Measurements from ENCODE around the gene LRRC8C. TPM values are rescaled to one million over a fixed set of nuclear protein-coding genes. Genes with fewer than 3 reads are reported as not detected.

Gene LRRC8C
- total and polyA plus RNA-seq, 10 of the 15 experiments (the other 5 are each of a cell fraction or from before 2014, with no cell fraction given): 2.3 to 16.3 (median 10.8) TPM

DNA sequence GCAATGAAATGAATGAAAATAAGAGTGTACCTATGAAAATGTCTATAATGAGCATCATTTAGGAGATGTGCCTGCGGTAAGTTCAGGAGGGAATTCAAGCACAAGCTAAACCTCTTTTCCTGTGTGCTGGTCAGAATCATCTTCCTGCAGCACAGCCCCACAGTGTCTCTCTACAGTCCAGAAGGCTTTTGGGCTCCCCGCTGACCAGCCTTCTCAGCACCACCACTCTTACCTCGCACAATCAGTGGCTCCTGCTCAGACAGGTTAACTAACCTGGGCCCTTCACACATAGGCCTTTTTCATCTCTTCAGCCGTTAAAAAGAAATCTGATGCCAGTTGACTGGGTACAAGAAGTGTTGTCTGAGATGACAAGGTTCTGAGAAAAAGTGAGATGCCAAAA is 57.7 kb downstream of the LRRC8C start:
- Histone ChIP-seq H3K9ac (ENCODE audit: control insufficient read depth, insufficient read depth, low read length) (no peak overlapping the region), H3K79me2 (ENCODE audit: control insufficient read depth, insufficient read depth, low read length) (no peaks in the 10 kb centered on the region), H3K4me2 (ENCODE audit: control insufficient read depth, insufficient read depth) (no peak overlapping the region), H3K27ac (ENCODE audit: control insufficient read depth, insufficient read depth) (no peak overlapping the region), H3K36me3 (ENCODE audit: control insufficient read depth in 2 of 2, insufficient read depth in 2 of 2, low read length in 1 of 2) (peaks cover 2 to 4% of the 10 kb centered on the region in 2 experiments; a peak in 3 of 4 replicates), H3K4me1 (ENCODE audit: control insufficient read depth, insufficient read depth, low read length) (peaks cover 22% of the 10 kb centered on the region), H4K20me1 (ENCODE audit: control insufficient read depth, insufficient read depth) (no peaks in the 10 kb centered on the region), H3K4me3 (no peak overlapping the region), H2AFZ (ENCODE audit: control insufficient read depth, low read depth, low read length) (no peak overlapping the region), H3K27me3 (replicated peaks in 1 of 2; ENCODE audit: control insufficient read depth in 2 of 2, insufficient read depth in 2 of 2, low read length in 1 of 2) (no peaks in the 10 kb centered on the region), H3K9me3 (replicated peaks; ENCODE audit: control insufficient read depth, insufficient read depth, low read length) (no peaks in the 10 kb centered on the region; the same call in 2 of the 3 replicates)
- DNase-seq (ENCODE audit: low read depth, low spot score) (no peak), FAIRE-seq (no peak), ATAC-seq (no peak)
- POLR2A ChIA-PET: no interaction called here
- TF ChIP-seq ZNF384 (IDR thresholded peaks at IDR 0.05; ENCODE audit: borderline replicate concordance, low read depth, low read length) (no peak), DPF2 (IDR thresholded peaks at IDR 0.05) (no peak)
- WGBS (ENCODE audit: insufficient coverage, insufficient replicate concordance, low lambda C conversion rate, missing lambda C conversion rate): 97% methylated on average over 4 of the region's 4 CpGs
- in situ Hi-C loops (cut with MboI) (no loop called here), intact Hi-C loops (cut with micrococcal nuclease; ENCODE audit: unreplicated experiment) (no loop called here)
- no TSS peak for BruUV-seq (replicated peaks)
- SMC1A ChIA-PET (ENCODE audit: uncharacterized antibody, unreplicated experiment): interaction anchor here (1.5 kb wide), 1 partner anchor 20 kb away, joined by 4 read pairs; no protein-coding TSS in a partner anchor
- CTCF ChIA-PET: no interaction called here
- RAD21 ChIA-PET (ENCODE audit: unreplicated experiment): no interaction called here

GRCh38 chr1:89692601-89693521 is 59.9 kb downstream of the LRRC8C start:
- H3K4me2 ChIP-seq (ENCODE audit: control insufficient read depth, insufficient read depth): peak overlapping the region; percentile 63
- 18% methylated on average over 4 of the region's 4 CpGs for WGBS (ENCODE audit: insufficient coverage, insufficient replicate concordance, low lambda C conversion rate, missing lambda C conversion rate)
- H3K4me1 ChIP-seq (ENCODE audit: control insufficient read depth, insufficient read depth, low read length): peaks cover 24% of the 10 kb centered on the region
- ATAC-seq: peak; percentile 83
- FAIRE-seq: no peak
- peak overlapping the region; percentile 41 for H2AFZ ChIP-seq (ENCODE audit: control insufficient read depth, low read depth, low read length)
- DNase-seq (ENCODE audit: low read depth, low spot score): peak; percentile 52
- H3K9me3 ChIP-seq (replicated peaks; ENCODE audit: control insufficient read depth, insufficient read depth, low read length): no peaks in the 10 kb centered on the region
- H4K20me1 ChIP-seq (ENCODE audit: control insufficient read depth, insufficient read depth): no peaks in the 10 kb centered on the region
- no TSS peak for BruUV-seq (replicated peaks)
- in situ Hi-C loops (cut with MboI) (no loop called here), intact Hi-C loops (cut with micrococcal nuclease; ENCODE audit: unreplicated experiment) (loop anchor here (2.0 kb wide), 1 partner anchor 70 kb away; no protein-coding TSS in a partner anchor)
- SMC1A ChIA-PET (ENCODE audit: uncharacterized antibody, unreplicated experiment): interaction anchor here (0.9 to 8.4 kb wide), 21 partner anchors 11 to 88 kb away, joined by 3 to 70 read pairs (median 6); partner anchors contain the start of gene LRRC8C
- no peaks in the 10 kb centered on the region for H3K79me2 ChIP-seq (ENCODE audit: control insufficient read depth, insufficient read depth, low read length)
- peak overlapping the region; percentile 86 for H3K27ac ChIP-seq (ENCODE audit: control insufficient read depth, insufficient read depth)
- RAD21 ChIA-PET (ENCODE audit: unreplicated experiment): interaction anchor here (0.6 to 5.3 kb wide), 13 partner anchors 12 to 89 kb away, joined by 3 to 42 read pairs (median 5); partner anchors contain the start of gene LRRC8C
- POLR2A ChIA-PET: interaction anchor here (0.6 to 3.7 kb wide), 8 partner anchors 10 to 57 kb away, joined by 3 to 20 read pairs (median 4); no protein-coding TSS in a partner anchor
- peak overlapping the region; percentile 25 for H3K9ac ChIP-seq (ENCODE audit: control insufficient read depth, insufficient read depth, low read length)
- H3K27me3 ChIP-seq (replicated peaks in 1 of 2; ENCODE audit: control insufficient read depth in 2 of 2, insufficient read depth in 2 of 2, low read length in 1 of 2): no peaks in the 10 kb centered on the region
- CTCF ChIA-PET: interaction anchor here (0.6 to 5.0 kb wide), 10 partner anchors 18 to 70 kb away, joined by 3 to 41 read pairs (median 3); no protein-coding TSS in a partner anchor
- H3K4me3 ChIP-seq: peak overlapping the region; percentile 55; the same call in 1 of the 2 replicates
- peaks cover 0 to 1% of the 10 kb centered on the region in 2 experiments; a peak in 3 of 4 replicates for H3K36me3 ChIP-seq (ENCODE audit: control insufficient read depth in 2 of 2, insufficient read depth in 2 of 2, low read length in 1 of 2)
- TF ChIP-seq BHLHE40 (IDR thresholded peaks at IDR 0.05; ENCODE audit: borderline replicate concordance in 1 of 2, low read depth in 2 of 2, low read length in 1 of 2) (no peak), RAD21 (IDR thresholded peaks at IDR 0.05; ENCODE audit: insufficient read depth, low read depth, low read length) (no peak), CEBPZ (IDR thresholded peaks at IDR 0.05; ENCODE audit: low read depth, low read length) (no peak)
- TF ChIP-seq, protein P1, sequence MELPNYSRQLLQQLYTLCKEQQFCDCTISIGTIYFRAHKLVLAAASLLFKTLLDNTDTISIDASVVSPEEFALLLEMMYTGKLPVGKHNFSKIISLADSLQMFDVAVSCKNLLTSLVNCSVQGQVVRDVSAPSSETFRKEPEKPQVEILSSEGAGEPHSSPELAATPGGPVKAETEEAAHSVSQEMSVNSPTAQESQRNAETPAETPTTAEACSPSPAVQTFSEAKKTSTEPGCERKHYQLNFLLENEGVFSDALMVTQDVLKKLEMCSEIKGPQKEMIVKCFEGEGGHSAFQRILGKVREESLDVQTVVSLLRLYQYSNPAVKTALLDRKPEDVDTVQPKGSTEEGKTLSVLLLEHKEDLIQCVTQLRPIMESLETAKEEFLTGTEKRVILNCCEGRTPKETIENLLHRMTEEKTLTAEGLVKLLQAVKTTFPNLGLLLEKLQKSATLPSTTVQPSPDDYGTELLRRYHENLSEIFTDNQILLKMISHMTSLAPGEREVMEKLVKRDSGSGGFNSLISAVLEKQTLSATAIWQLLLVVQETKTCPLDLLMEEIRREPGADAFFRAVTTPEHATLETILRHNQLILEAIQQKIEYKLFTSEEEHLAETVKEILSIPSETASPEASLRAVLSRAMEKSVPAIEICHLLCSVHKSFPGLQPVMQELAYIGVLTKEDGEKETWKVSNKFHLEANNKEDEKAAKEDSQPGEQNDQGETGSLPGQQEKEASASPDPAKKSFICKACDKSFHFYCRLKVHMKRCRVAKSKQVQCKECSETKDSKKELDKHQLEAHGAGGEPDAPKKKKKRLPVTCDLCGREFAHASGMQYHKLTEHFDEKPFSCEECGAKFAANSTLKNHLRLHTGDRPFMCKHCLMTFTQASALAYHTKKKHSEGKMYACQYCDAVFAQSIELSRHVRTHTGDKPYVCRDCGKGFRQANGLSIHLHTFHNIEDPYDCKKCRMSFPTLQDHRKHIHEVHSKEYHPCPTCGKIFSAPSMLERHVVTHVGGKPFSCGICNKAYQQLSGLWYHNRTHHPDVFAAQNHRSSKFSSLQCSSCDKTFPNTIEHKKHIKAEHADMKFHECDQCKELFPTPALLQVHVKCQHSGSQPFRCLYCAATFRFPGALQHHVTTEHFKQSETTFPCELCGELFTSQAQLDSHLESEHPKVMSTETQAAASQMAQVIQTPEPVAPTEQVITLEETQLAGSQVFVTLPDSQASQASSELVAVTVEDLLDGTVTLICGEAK (IDR thresholded peaks at IDR 0.05; ENCODE audit: borderline replicate concordance): no peak
